A549 (cell line): ENCODE results near the gene BBS9. TPM values are rescaled to one million over a fixed set of nuclear protein-coding genes. Genes with fewer than 3 reads are reported as not detected.

Experiments
- ATAC-seq, 2 experiments: fragments of 200-7000 bp in 1 of 2; fragments of >200 bp in 1 of 2; cut with Nextera tagmentation in 1 of 2; cut with Tn5 transposase in 1 of 2; 3 replicates each; pipeline versions ENCODE4 v1.8.0 to v1.9.1; 2018 to 2020; ENCODE audit warnings: mild to moderate bottlenecking in 1 of 2, moderate library complexity in 1 of 2
- CTCF ChIA-PET: fragments of 300-600 bp; sonication (Branson Sonifier 250); formaldehyde crosslinking; extraction: SDS; loops from one replicate; lab custom pipeline; 2021; ENCODE audit warnings: antibody characterized with exemption, inconsistent platforms; lab: Yijun Ruan, JAX
- POLR2A ChIA-PET: fragments of 350-600 bp; formaldehyde crosslinking; extraction: SDS; loops from one replicate; lab custom pipeline; 2021; ENCODE audit warnings: antibody characterized with exemption, inconsistent platforms; lab: Yijun Ruan, JAX
- DNase-seq, 2 experiments: peaks; one replicate each; pipeline versions ENCODE4 v3.0.0 to v3.0.0-alpha.2; 2011 to 2016; ENCODE audit warnings: low read depth in 1 of 2, low spot score in 1 of 2
- FAIRE-seq: peaks from 2 replicates; lab custom pipeline; 2011; peaks lifted over from hg19 to GRCh38; lab: Jason Lieb, UNC
- H3K27ac ChIP-seq, 2 experiments: fragments of >200 bp; sonication (Bioruptor Twin); formaldehyde crosslinking; 3 replicates each; pipeline ENCODE4 v1.5.1; 2016 to 2017
- H3K4me1 ChIP-seq: fragments of >200 bp; sonication (Bioruptor Twin); formaldehyde crosslinking; 3 replicates; pipeline ENCODE4 v1.6.1; 2016
- H3K4me2 ChIP-seq: fragments of >200 bp; sonication (Bioruptor Twin); formaldehyde crosslinking; 3 replicates; pipeline ENCODE4 v1.6.1; 2016
- H3K4me3 ChIP-seq: fragments of >200 bp; sonication (Bioruptor Twin); formaldehyde crosslinking; 3 replicates; pipeline ENCODE4 v1.5.1; 2016
- H3K9me3 ChIP-seq: fragments of >200 bp; sonication (Bioruptor Twin); formaldehyde crosslinking; 3 replicates; pipeline ENCODE4 v1.6.1; 2016
- ATOH8 ChIP-seq: fragments of 250-450 bp; sonication (Bioruptor Pico); IDR thresholded peaks from 2 replicates; pipeline ENCODE4 v1.5.0; 2020; ENCODE audit warnings: low read depth, mild to moderate bottlenecking, moderate library complexity
- CBX2 ChIP-seq: fragments of 200-600 bp; sonication (generic); IDR thresholded peaks from 2 replicates; pipeline ENCODE4 v1.6.1; 2016; ENCODE audit warnings: low read depth, mild to moderate bottlenecking, borderline replicate concordance
- CHD2 ChIP-seq: fragments of 150-350 bp; IDR thresholded peaks from 2 replicates; pipeline ENCODE4 v1.6.1; 2014; ENCODE audit warnings: low read length; ENCODE audit not compliant: partially characterized antibody
- EHMT2 ChIP-seq: fragments of 200-600 bp; sonication (generic); IDR thresholded peaks from 2 replicates; pipeline ENCODE4 v1.6.1; 2016; ENCODE audit warnings: antibody characterized with exemption, low read depth, mild to moderate bottlenecking, moderate library complexity
- GATA3 ChIP-seq: IDR thresholded peaks from 2 replicates; pipeline ENCODE4 v1.6.1; 2012; ENCODE audit warnings: borderline replicate concordance
- HEYL ChIP-seq: fragments of 250-450 bp; sonication (Bioruptor Pico); IDR thresholded peaks from 2 replicates; pipeline ENCODE4 v1.8.0; 2021; ENCODE audit warnings: mild to moderate bottlenecking, moderate library complexity
- HMGXB4 ChIP-seq: fragments of 250-450 bp; sonication (Bioruptor Pico); IDR thresholded peaks from 2 replicates; pipeline ENCODE4 v1.5.0; 2021; ENCODE audit warnings: mild to moderate bottlenecking, moderate library complexity, borderline replicate concordance
- JUN ChIP-seq, 2 experiments: fragments of >200 bp; sonication (Bioruptor Twin); formaldehyde crosslinking; IDR thresholded peaks; 2 replicates in 1 of 2; 3 replicates in 1 of 2; pipeline ENCODE4 v1.6.1; 2016 to 2017
- KDM5A ChIP-seq: fragments of 200-600 bp; sonication (generic); IDR thresholded peaks from 2 replicates; pipeline ENCODE4 v1.6.1; 2016; ENCODE audit warnings: antibody characterized with exemption, mild to moderate bottlenecking
- MAFK ChIP-seq: fragments of 450-650 bp; IDR thresholded peaks from 2 replicates; pipeline ENCODE4 v1.6.1; 2014; ENCODE audit not compliant: partially characterized antibody
- MYC ChIP-seq: IDR thresholded peaks from 2 replicates; pipeline ENCODE4 v1.6.1; 2012; ENCODE audit warnings: mild to moderate bottlenecking, inconsistent platforms, low read length, improper control_type of control experiment, borderline replicate concordance
- NFE2L2 ChIP-seq: fragments of 150-350 bp; conservative IDR thresholded peaks from 2 replicates; pipeline ENCODE4 v1.6.1; 2014; ENCODE audit warnings: low read length
- POLR2A ChIP-seq: IDR thresholded peaks from 2 replicates; pipeline ENCODE4 v1.6.1; 2012; ENCODE audit warnings: mild to moderate bottlenecking, low read length
- POLR2AphosphoS2 ChIP-seq: conservative IDR thresholded peaks from 2 replicates; pipeline ENCODE4 v1.6.1; 2012; ENCODE audit warnings: low read length, improper control_type of control experiment, inconsistent platforms
- SREBF2 ChIP-seq: fragments of 450-650 bp; IDR thresholded peaks from 2 replicates; pipeline ENCODE4 v1.6.1; 2014; ENCODE audit warnings: mild to moderate bottlenecking, moderate library complexity
- TFCP2L1 ChIP-seq: fragments of 250-450 bp; sonication (Bioruptor Pico); IDR thresholded peaks from 2 replicates; pipeline ENCODE4 v1.5.0; 2021; ENCODE audit warnings: mild to moderate bottlenecking
- TP53 ChIP-seq: fragments of 250-450 bp; sonication (Bioruptor Pico); IDR thresholded peaks from 2 replicates; pipeline ENCODE4 v1.5.0; 2021; ENCODE audit warnings: mild to moderate bottlenecking, moderate library complexity
- USF2 ChIP-seq: fragments of 450-650 bp; IDR thresholded peaks from 2 replicates; pipeline ENCODE4 v1.6.1; 2014; ENCODE audit warnings: antibody characterized with exemption
- ZC3H11A ChIP-seq: fragments of 450-650 bp; IDR thresholded peaks from 2 replicates; pipeline ENCODE4 v1.6.1; 2014; ENCODE audit warnings: antibody characterized with exemption, mild to moderate bottlenecking
- ZSCAN20 ChIP-seq: fragments of 250-450 bp; sonication (Bioruptor Pico); IDR thresholded peaks from 2 replicates; pipeline ENCODE4 v1.8.0; 2022; ENCODE audit warnings: mild to moderate bottlenecking, moderate library complexity
- whole genome bisulfite sequencing: methylation state at CpG from one replicate; pipeline ENCODE4 v1.1.6; 2017; ENCODE audit errors: missing lambda C conversion rate; 5-methylcytosine and 5-hydroxymethylcytosine counted together
- polyA plus RNA-seq, 4 experiments: library from polyadenylated mRNA; depleted of rRNA in 3 of 4; stranded (reverse); fragments of >200 nt; fragmentation: RNase III in 1 of 4; extraction: RNeasy Plus Mini Kit Qiagen cat#74134 plus additional on column Dnase treatment in 1 of 4; gene quantifications; 2 replicates in 3 of 4; 3 replicates in 1 of 4; pipeline ENCODE4 v1.2.3, GENCODE V29; 2011 to 2017
- TF ChIP-seq, protein P1 (sequence below): IDR thresholded peaks from 2 replicates; pipeline ENCODE4 v1.6.1; 2012
- TF ChIP-seq, protein P2 (sequence below): IDR thresholded peaks from 2 replicates; pipeline ENCODE4 v1.6.1; 2012; ENCODE audit warnings: low read depth, borderline replicate concordance

The BBS9 gene
- polyA plus RNA-seq, 2 of the 4 experiments (the other 2 are of a cell fraction) = 8.3 to 9.1 TPM

- H3K4me1 ChIP-seq = no peaks in the 10 kb centered on the region
- FAIRE-seq = no peak
- WGBS = 6% methylated on average over 1 of the region's 1 CpG
- no peak for DNase-seq
- POLR2A ChIA-PET = no interaction called here
- H3K9me3 ChIP-seq = no peaks in the 10 kb centered on the region
- H3K4me2 ChIP-seq = no peak overlapping the region
- no peak for TF ChIP-seq HEYL
- TF ChIP-seq CHD2 = no peak
- no peak for TF ChIP-seq USF2
- no peak for TF ChIP-seq NFE2L2
- no peak for TF ChIP-seq TFCP2L1
- TF ChIP-seq MAFK = no peak
- TF ChIP-seq, protein P1, sequence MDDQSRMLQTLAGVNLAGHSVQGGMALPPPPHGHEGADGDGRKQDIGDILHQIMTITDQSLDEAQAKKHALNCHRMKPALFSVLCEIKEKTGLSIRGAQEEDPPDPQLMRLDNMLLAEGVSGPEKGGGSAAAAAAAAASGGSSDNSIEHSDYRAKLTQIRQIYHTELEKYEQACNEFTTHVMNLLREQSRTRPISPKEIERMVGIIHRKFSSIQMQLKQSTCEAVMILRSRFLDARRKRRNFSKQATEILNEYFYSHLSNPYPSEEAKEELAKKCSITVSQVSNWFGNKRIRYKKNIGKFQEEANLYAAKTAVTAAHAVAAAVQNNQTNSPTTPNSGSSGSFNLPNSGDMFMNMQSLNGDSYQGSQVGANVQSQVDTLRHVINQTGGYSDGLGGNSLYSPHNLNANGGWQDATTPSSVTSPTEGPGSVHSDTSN = no peak
- TF ChIP-seq GATA3 = no peak
- no peak for TF ChIP-seq KDM5A
- TF ChIP-seq POLR2A = no peak
- no peak for TF ChIP-seq TP53 (CRISPR knock-in tag)
- TF ChIP-seq EHMT2 = no peak
- no peak for TF ChIP-seq ZSCAN20
- TF ChIP-seq ZC3H11A = no peak
- TF ChIP-seq, all 56 proteins: peak for 0
- ATAC-seq = no peak
- no peak overlapping the region for H3K4me3 ChIP-seq
- CTCF ChIA-PET = no interaction called here
- no peak overlapping the region for H3K27ac ChIP-seq
These were observed 512.9 kb downstream of the BBS9 start for GRCh38 chr7:33642312-33642711.

GRCh38 chr7:33643530-33643929 lies 514.2 kb downstream of the BBS9 start:
- TF ChIP-seq MYC (no peak), JUN (IDR thresholded peaks at IDR 0.05) (no peak), HMGXB4 (CRISPR knock-in tag) (no peak), MAFK (no peak)

DNA sequence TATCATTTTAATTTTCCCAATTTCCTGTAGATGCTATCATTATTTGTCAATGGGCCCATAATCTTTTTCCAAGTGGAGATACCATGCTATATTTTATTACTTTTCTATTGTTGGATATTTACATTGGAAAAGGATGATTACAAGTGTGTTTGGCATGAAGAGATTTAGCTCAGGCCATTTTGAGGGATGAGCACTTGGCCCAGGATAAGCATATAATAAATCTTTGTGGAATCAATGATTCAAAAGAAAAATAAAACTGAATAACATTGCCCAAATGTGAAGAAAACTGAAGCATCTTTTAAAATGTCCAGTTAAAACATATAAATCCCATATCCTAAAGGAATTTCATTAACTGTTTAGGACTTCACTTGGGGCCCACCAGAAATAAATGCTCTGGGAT lies 515.1 kb downstream of the BBS9 start:
- Histone ChIP-seq H3K9me3 (no peaks in the 10 kb centered on the region), H3K4me2 (no peak overlapping the region), H3K4me3 (no peak overlapping the region), H3K4me1 (no peaks in the 10 kb centered on the region), H3K27ac (no peak overlapping the region)
- FAIRE-seq = no peak
- CTCF ChIA-PET = interaction anchor here (0.5 kb wide), 1 partner anchor 17 kb away, joined by 3 read pairs; no protein-coding TSS in a partner anchor
- ATAC-seq = no peak
- TF ChIP-seq ATOH8 (CRISPR knock-in tag) (no peak), EHMT2 (no peak), CBX2 (no peak), POLR2AphosphoS2 (no peak), SREBF2 (no peak)
- TF ChIP-seq, protein P2, sequence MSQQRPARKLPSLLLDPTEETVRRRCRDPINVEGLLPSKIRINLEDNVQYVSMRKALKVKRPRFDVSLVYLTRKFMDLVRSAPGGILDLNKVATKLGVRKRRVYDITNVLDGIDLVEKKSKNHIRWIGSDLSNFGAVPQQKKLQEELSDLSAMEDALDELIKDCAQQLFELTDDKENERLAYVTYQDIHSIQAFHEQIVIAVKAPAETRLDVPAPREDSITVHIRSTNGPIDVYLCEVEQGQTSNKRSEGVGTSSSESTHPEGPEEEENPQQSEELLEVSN = no peak
- no peak for DNase-seq
- POLR2A ChIA-PET = no interaction called here

More at GRCh38 chr7:33643530-33643929, 514.2 kb downstream of the BBS9 start:
- 37% methylated on average over 2 of the region's 2 CpGs for WGBS
- ChIA-PET POLR2A (no interaction called here), CTCF (no interaction called here)
- H3K9me3 ChIP-seq = no peaks in the 10 kb centered on the region
- no peak for DNase-seq
- no peaks in the 10 kb centered on the region for H3K4me1 ChIP-seq
- H3K4me3 ChIP-seq = no peak overlapping the region
- no peak overlapping the region for H3K27ac ChIP-seq
- no peak for ATAC-seq
- no peak for FAIRE-seq
- H3K4me2 ChIP-seq = no peak overlapping the region
